ENCODE results near the gene ZBTB20.

GRCh38 chr3:114469070-114469469 lies 678.0 kb downstream of the ZBTB20 start:
- TF ChIP-seq, protein P1, sequence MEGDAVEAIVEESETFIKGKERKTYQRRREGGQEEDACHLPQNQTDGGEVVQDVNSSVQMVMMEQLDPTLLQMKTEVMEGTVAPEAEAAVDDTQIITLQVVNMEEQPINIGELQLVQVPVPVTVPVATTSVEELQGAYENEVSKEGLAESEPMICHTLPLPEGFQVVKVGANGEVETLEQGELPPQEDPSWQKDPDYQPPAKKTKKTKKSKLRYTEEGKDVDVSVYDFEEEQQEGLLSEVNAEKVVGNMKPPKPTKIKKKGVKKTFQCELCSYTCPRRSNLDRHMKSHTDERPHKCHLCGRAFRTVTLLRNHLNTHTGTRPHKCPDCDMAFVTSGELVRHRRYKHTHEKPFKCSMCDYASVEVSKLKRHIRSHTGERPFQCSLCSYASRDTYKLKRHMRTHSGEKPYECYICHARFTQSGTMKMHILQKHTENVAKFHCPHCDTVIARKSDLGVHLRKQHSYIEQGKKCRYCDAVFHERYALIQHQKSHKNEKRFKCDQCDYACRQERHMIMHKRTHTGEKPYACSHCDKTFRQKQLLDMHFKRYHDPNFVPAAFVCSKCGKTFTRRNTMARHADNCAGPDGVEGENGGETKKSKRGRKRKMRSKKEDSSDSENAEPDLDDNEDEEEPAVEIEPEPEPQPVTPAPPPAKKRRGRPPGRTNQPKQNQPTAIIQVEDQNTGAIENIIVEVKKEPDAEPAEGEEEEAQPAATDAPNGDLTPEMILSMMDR (IDR thresholded peaks at IDR 0.05; ENCODE audit: low read depth, low read length, poor library complexity, severe bottlenecking): no peak
- no peak for TF ChIP-seq EZH2phosphoT487 (IDR thresholded peaks at IDR 0.05; ENCODE audit: borderline replicate concordance, low read length)
